Astrocyte (in vitro differentiated cells and primary cell): Measurements from ENCODE around the gene USF3.

Experiments used
- EZH2 ChIP-seq: IDR thresholded peaks from 2 replicates; pipeline ENCODE4 v1.6.1; 2012; ENCODE audit warnings: mild to moderate bottlenecking, low read length, inconsistent platforms; ENCODE audit not compliant: insufficient read depth
- TF ChIP-seq, protein P1 (sequence below): IDR thresholded peaks from 2 replicates; pipeline ENCODE4 v1.5.1; 2011; ENCODE audit warnings: low read depth, mild to moderate bottlenecking, inconsistent platforms, low read length, moderate library complexity; ENCODE audit not compliant: insufficient read depth

DNA sequence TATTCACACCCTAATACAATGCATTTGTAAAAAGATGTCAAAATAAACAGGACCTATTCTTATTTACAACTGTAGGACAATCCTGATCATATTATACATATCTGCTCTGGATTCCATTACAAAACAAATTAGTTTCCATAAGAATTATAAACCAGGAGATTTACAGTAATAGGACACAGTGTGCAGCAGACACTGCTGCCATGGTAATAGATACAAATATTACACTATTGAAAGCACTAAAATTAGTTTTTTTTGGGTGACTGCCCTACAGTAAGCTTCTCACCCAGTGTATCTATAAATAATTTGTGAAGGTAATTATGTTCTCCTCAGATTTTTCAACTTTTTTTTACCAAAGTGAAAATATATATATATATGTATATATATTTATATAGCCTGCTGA is 47.9 kb downstream of the USF3 start:
- TF ChIP-seq, protein P1, sequence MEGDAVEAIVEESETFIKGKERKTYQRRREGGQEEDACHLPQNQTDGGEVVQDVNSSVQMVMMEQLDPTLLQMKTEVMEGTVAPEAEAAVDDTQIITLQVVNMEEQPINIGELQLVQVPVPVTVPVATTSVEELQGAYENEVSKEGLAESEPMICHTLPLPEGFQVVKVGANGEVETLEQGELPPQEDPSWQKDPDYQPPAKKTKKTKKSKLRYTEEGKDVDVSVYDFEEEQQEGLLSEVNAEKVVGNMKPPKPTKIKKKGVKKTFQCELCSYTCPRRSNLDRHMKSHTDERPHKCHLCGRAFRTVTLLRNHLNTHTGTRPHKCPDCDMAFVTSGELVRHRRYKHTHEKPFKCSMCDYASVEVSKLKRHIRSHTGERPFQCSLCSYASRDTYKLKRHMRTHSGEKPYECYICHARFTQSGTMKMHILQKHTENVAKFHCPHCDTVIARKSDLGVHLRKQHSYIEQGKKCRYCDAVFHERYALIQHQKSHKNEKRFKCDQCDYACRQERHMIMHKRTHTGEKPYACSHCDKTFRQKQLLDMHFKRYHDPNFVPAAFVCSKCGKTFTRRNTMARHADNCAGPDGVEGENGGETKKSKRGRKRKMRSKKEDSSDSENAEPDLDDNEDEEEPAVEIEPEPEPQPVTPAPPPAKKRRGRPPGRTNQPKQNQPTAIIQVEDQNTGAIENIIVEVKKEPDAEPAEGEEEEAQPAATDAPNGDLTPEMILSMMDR: no peak
- TF ChIP-seq EZH2: no peak
